GM12891 (cell line): ENCODE measurements around the gene GLB1L.
A peak's percentile ranks its signal among the peaks of the same experiment; 100 is the strongest.

ENCODE experiments used
- PAX5 ChIP-seq: IDR thresholded peaks from 2 replicates; pipeline ENCODE4 v1.6.1; 2011; ENCODE audit warnings: low read length, moderate library complexity, mild to moderate bottlenecking; ENCODE audit not compliant: insufficient read depth, severe bottlenecking
- POLR2A ChIP-seq: IDR thresholded peaks from 2 replicates; pipeline ENCODE4 v1.6.1; 2011; ENCODE audit warnings: low read depth, low read length, control low read depth
- POLR2AphosphoS5 ChIP-seq: IDR thresholded peaks from 2 replicates; pipeline ENCODE4 v1.6.1; 2011; ENCODE audit warnings: low read depth, low read length, control low read depth
- POU2F2 ChIP-seq: IDR thresholded peaks from 2 replicates; pipeline ENCODE4 v1.6.1; 2011; ENCODE audit warnings: low read depth, mild to moderate bottlenecking, control low read depth, low read length, moderate library complexity
- SPI1 ChIP-seq: IDR thresholded peaks from 2 replicates; pipeline ENCODE4 v1.6.1; 2011; ENCODE audit warnings: low read depth, low read length, control low read depth
- TAF1 ChIP-seq: IDR thresholded peaks from 2 replicates; pipeline ENCODE4 v1.6.1; 2011; ENCODE audit warnings: low read depth, low read length, control low read depth

GRCh38 chr2:219252900-219253752, 7.9 kb upstream of the GLB1L start, which contains the start of gene TUBA4B:
- TF ChIP-seq POLR2A (no peak), POLR2AphosphoS5 (no peak), TAF1 (no peak), PAX5 (no peak), SPI1 (peak; percentile 89), POU2F2 (peak; percentile 57; the same call in 1 of the 2 replicates)
